Effector memory CD4-positive, alpha-beta T cell (primary cell): ENCODE results near the gene ZDHHC11B.

ENCODE experiments used
- DNase-seq, 3 donors: peaks; one replicate each; pipeline ENCODE4 v3.0.0-alpha.2; 2020
- H3K27ac ChIP-seq: 2 replicates; pipeline ENCODE4 v1.7.0; 2013; ENCODE audit warnings: mild to moderate bottlenecking, low read length, moderate library complexity; ENCODE audit not compliant: insufficient read depth, poor library complexity, severe bottlenecking
- H3K27me3 ChIP-seq: replicated peaks from 2 replicates; pipeline ENCODE4 v1.7.0; 2013; ENCODE audit warnings: mild to moderate bottlenecking, low read length; ENCODE audit not compliant: insufficient read depth, control insufficient read depth, poor library complexity, severe bottlenecking
- H3K36me3 ChIP-seq: 2 replicates; pipeline ENCODE4 v1.7.0; 2013; ENCODE audit warnings: mild to moderate bottlenecking, low read length, moderate library complexity; ENCODE audit not compliant: control insufficient read depth, insufficient read depth
- H3K4me1 ChIP-seq: 2 replicates; pipeline ENCODE4 v1.7.0; 2013; ENCODE audit warnings: low read length, mild to moderate bottlenecking; ENCODE audit not compliant: control insufficient read depth, insufficient read depth, poor library complexity, severe bottlenecking
- H3K4me3 ChIP-seq: 2 replicates; pipeline ENCODE4 v1.7.0; 2013; ENCODE audit warnings: low read length, low read depth, mild to moderate bottlenecking; ENCODE audit not compliant: insufficient read depth, poor library complexity, severe bottlenecking
- H3K9me3 ChIP-seq: 2 replicates; pipeline ENCODE4 v1.7.0; 2013; ENCODE audit warnings: mild to moderate bottlenecking, low read length, moderate library complexity; ENCODE audit not compliant: control insufficient read depth

ZDHHC11B gene

GRCh38 chr5:666816-667498 is 117.6 kb downstream of the ZDHHC11B start:
- peaks cover 17% of the 10 kb centered on the region for H3K36me3 ChIP-seq
- no peak for DNase-seq
- no peak overlapping the region for H3K27ac ChIP-seq

GRCh38 chr5:665956-666711 is 118.4 kb downstream of the ZDHHC11B start:
- Histone ChIP-seq H3K27me3 (no peaks in the 10 kb centered on the region), H3K4me1 (no peaks in the 10 kb centered on the region), H3K9me3 (no peaks in the 10 kb centered on the region), H3K27ac (no peak overlapping the region), H3K4me3 (no peak overlapping the region), H3K36me3 (peaks cover 25% of the 10 kb centered on the region)
- no peak for DNase-seq

More at GRCh38 chr5:666816-667498, 117.6 kb downstream of the ZDHHC11B start:
- Histone ChIP-seq H3K27me3 (no peaks in the 10 kb centered on the region), H3K4me3 (no peak overlapping the region), H3K4me1 (peaks cover 7% of the 10 kb centered on the region), H3K9me3 (no peaks in the 10 kb centered on the region)

- H3K4me3 ChIP-seq, result no peak overlapping the region
- no peak overlapping the region for H3K27ac ChIP-seq
- no peaks in the 10 kb centered on the region for H3K27me3 ChIP-seq
- DNase-seq, result no peak
- no peaks in the 10 kb centered on the region for H3K9me3 ChIP-seq
- H3K4me1 ChIP-seq, result no peaks in the 10 kb centered on the region
- H3K36me3 ChIP-seq, result peaks cover 27% of the 10 kb centered on the region
These were observed 119.0 kb downstream of the ZDHHC11B start for GRCh38 chr5:665541-665955.

GRCh38 chr5:664994-665360 is 119.6 kb downstream of the ZDHHC11B start:
- Histone ChIP-seq H3K36me3 (peaks cover 31% of the 10 kb centered on the region), H3K27me3 (no peaks in the 10 kb centered on the region), H3K4me1 (no peaks in the 10 kb centered on the region), H3K4me3 (no peak overlapping the region), H3K9me3 (no peaks in the 10 kb centered on the region), H3K27ac (no peak overlapping the region)
- DNase-seq, result no peak

- H3K36me3 ChIP-seq, result peaks cover 31% of the 10 kb centered on the region
- no peaks in the 10 kb centered on the region for H3K9me3 ChIP-seq
- H3K27ac ChIP-seq, result no peak overlapping the region
- H3K4me3 ChIP-seq, result no peak overlapping the region
- H3K4me1 ChIP-seq, result no peaks in the 10 kb centered on the region
- DNase-seq, result no peak
- no peaks in the 10 kb centered on the region for H3K27me3 ChIP-seq
These were observed 120.1 kb downstream of the ZDHHC11B start for GRCh38 chr5:664343-664993.

GRCh38 chr5:663436-664342 is 120.8 kb downstream of the ZDHHC11B start:
- no peak overlapping the region for H3K4me3 ChIP-seq
- H3K36me3 ChIP-seq, result peaks cover 31% of the 10 kb centered on the region
- no peaks in the 10 kb centered on the region for H3K4me1 ChIP-seq
- H3K27ac ChIP-seq, result no peak overlapping the region
- H3K9me3 ChIP-seq, result no peaks in the 10 kb centered on the region
- H3K27me3 ChIP-seq, result no peaks in the 10 kb centered on the region
- no peak for DNase-seq

GRCh38 chr5:662751-663435 is 121.6 kb downstream of the ZDHHC11B start:
- Histone ChIP-seq H3K9me3 (peaks cover 3% of the 10 kb centered on the region), H3K36me3 (peaks cover 32% of the 10 kb centered on the region), H3K4me1 (no peaks in the 10 kb centered on the region), H3K27me3 (no peaks in the 10 kb centered on the region), H3K4me3 (no peak overlapping the region), H3K27ac (no peak overlapping the region)
- DNase-seq, result no peak

- Histone ChIP-seq H3K36me3 (peaks cover 35% of the 10 kb centered on the region), H3K4me3 (no peak overlapping the region), H3K9me3 (peaks cover 7% of the 10 kb centered on the region), H3K4me1 (no peaks in the 10 kb centered on the region), H3K27me3 (no peaks in the 10 kb centered on the region), H3K27ac (no peak overlapping the region)
- no peak for DNase-seq
These were observed 122.4 kb downstream of the ZDHHC11B start for GRCh38 chr5:661891-662750.
